DLD1 (cell line): ENCODE measurements around the gene DYNLT2B.
"Not testable (repeated sequence)": the region's sequence is repeated elsewhere in the genome, so short reads cannot be mapped to it uniquely, and the experiment has no call there.

Source experiments
- in situ Hi-C: cut with HindIII; loops from 2 replicates; pipeline ENCODE4 v1.10.0; 2017; ENCODE audit warnings: low sequenced_read_pairs

Gene DYNLT2B

GRCh38 chr3:196317687-196318467, at the start of gene DYNLT2B:
TSS of gene DYNLT2B (minus strand) at chr3:196318240. CDS start at chr3:196318152, 88 bp downstream.
- in situ Hi-C loops, result no loop called here

GRCh38 chr3:196365736-196366135, 47.7 kb upstream of the DYNLT2B start:
- in situ Hi-C loops, result no loop called here

DNA sequence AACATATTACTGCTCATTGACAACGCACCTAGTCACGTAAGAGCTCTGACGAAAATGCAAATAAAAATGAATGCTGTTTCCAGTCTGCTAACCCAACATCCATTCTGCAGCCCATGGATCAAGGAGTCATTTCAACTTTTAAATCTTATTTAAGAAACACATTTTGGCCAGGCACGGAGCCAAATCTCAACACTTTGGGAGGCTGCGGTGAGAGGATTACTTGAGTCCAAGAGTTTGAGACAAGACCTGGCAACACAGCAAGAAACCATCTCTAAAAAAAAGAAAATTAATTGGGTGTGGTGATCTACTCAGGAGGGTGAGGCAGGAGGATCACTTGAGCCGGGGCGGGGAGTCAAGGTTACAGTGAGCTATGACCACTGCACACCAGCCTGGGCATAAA, 42.5 kb upstream of the DYNLT2B start:
- in situ Hi-C loops, result no loop called here

GRCh38 chr3:196358540-196358939, 40.5 kb upstream of the DYNLT2B start:
- in situ Hi-C loops, result not testable (repeated sequence)

- in situ Hi-C loops, result no loop called here
Measured at GRCh38 chr3:196357905-196358304, 39.9 kb upstream of the DYNLT2B start.

GRCh38 chr3:196356556-196356955, 38.5 kb upstream of the DYNLT2B start:
- in situ Hi-C loops, result no loop called here

GRCh38 chr3:196355668-196356067, 37.6 kb upstream of the DYNLT2B start:
- in situ Hi-C loops, result no loop called here

- in situ Hi-C loops, result no loop called here
Measured at GRCh38 chr3:196354132-196354531, 36.1 kb upstream of the DYNLT2B start.

- in situ Hi-C loops, result no loop called here
Measured at GRCh38 chr3:196351541-196351940, 33.5 kb upstream of the DYNLT2B start.

- in situ Hi-C loops, result no loop called here
Measured at GRCh38 chr3:196350067-196350466, 32.0 kb upstream of the DYNLT2B start.

- in situ Hi-C loops, result no loop called here
Measured at GRCh38 chr3:196348698-196349097, 30.7 kb upstream of the DYNLT2B start.

- in situ Hi-C loops, result no loop called here
Measured at GRCh38 chr3:196344663-196345062, 26.6 kb upstream of the DYNLT2B start.

DNA sequence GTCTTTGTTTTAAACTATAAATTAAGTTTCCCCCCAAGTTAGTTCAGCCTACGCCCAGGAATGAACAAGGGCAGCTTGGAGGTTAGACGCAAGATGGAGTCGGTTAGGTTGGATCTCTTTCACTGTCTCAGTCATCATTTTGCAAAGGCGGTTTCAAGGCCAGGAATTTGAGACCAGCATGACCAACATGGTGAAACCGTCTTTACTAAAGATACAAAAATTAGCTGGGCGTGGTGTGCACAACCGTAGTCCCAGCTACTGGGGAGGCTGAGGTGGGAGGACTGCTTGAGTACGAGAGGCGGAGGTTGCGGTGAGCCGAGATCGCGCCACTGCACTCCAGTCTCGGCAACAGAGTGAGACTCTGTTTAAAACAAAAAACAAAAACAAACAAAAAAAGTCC, 25.9 kb upstream of the DYNLT2B start:
- in situ Hi-C loops, result not testable (repeated sequence)

- in situ Hi-C loops, result no loop called here
Measured at GRCh38 chr3:196341137-196341536, 23.1 kb upstream of the DYNLT2B start.

DNA sequence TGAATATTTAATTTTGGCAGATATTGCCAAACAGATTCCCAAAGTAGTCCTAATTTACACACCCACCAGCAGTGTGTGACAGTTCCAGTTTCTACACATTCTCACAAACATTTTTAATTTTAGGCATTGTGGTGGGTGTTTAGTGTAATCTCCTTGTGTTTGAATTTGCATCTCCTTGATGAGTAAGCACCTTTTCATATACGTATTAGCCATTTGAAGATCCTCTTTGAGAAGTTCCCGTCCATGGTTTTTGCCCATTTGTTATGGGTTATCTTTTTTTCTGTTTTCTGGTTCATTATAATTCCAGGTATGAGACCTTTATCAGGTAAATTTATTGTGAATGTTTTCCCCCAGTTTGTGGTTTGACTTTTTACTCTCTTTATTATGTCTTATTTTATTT, 22.4 kb upstream of the DYNLT2B start:
- in situ Hi-C loops, result no loop called here

- in situ Hi-C loops, result no loop called here
Measured at GRCh38 chr3:196339493-196340254, 21.6 kb upstream of the DYNLT2B start.

DNA sequence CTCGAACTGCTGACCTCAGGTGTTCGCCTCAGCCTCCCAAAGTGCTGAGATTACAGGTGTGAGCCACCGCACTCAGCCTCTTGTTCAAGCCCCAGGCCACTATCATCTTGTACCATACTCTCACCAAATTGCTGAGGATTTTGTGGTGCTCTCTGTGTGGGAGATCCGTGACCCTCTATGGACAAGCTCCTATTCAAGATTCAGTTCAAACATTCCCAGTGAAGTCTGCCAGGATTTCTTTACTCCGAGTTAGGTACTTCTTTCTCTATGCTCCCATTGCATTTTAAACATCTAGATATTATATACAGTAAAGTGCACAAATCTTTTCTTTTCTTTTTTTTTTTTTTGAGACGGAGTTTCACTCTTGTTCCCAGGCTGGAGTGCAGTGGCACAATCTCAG, 21.0 kb upstream of the DYNLT2B start:
- in situ Hi-C loops, result no loop called here

DNA sequence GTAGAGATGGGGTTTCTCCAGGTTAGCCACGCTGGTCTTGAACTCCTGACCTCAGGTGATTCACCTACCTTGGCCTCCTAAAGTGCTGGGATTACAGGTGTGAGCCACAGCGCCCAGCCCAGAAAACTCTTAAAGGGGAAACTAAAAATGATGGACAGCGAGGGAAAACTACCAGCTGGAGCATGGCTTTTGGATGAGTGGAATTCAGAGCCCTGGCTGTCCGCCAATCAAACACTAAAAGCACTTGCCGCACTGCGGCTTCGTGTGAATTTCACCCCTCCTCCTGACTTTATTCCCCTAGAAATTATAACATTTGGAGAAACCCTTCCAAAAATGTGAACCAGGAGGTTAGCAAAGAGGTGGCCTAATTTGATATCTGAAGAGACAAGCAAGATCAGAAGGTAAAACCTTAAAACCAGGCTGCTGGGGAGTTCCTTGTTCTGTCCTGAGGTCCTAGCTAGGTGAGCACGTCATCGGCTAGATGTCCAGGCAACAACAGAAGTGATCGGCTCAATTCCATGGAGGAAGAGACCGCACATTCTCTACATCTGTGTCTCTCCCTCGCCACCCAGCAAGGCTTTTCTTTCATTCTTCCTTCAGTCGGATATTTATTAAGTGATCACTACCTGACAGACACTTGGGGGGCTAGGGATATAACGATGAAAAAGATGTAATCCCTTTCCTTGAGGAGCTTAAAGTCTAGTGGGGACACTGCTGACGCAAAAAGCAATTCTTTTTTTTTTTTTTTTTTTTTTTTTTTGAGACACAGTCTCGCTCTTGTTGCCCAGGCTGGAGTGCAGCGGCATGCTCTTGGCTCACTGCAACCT, 18.5 kb upstream of the DYNLT2B start:
- in situ Hi-C loops, result no loop called here

DNA sequence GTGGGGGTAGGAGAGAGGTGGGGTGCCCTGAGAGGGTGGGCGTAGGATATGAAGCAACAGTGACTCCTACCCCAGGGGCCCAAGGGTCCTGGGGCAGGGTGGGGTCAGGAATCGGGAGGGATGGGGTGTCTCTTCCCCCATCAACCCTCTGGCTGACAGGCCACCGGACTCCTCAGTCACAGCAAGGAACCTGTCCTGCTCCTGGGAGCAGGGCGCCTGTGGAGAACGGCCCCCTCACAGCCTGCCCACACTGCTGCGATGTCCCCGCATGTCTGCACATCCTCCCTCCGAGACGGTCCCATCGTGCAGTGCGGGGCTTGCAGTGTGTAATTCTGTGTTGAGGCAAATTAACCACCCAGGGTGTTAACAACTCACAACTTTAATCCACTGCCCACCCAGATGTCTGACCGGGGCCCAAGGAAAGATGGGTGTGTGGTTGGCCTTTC, 17.5 kb upstream of the DYNLT2B start:
- in situ Hi-C loops, result no loop called here

- in situ Hi-C loops, result no loop called here
Measured at GRCh38 chr3:196334982-196335381, 16.9 kb upstream of the DYNLT2B start.

- in situ Hi-C loops, result no loop called here
Measured at GRCh38 chr3:196332168-196332567, 14.1 kb upstream of the DYNLT2B start.
